GM20000 (cell line): ENCODE measurements around the gene KMT2D.

Source experiments
- DNase-seq: peaks from one replicate; pipeline ENCODE4 v3.0.0; 2012; ENCODE audit warnings: low spot score
- CTCF ChIP-seq: IDR thresholded peaks from 2 replicates; pipeline ENCODE4 v1.5.1; 2012; ENCODE audit warnings: mild to moderate bottlenecking, control low read depth; ENCODE audit errors: extremely low read depth, missing control alignments

Gene KMT2D

GRCh38 chr12:49098703-49099102, 38.1 kb upstream of the KMT2D start:
- DNase-seq = no peak

GRCh38 chr12:49098035-49098451, 37.4 kb upstream of the KMT2D start:
- TF ChIP-seq CTCF = peak; percentile 79
- DNase-seq = peak; percentile 76

More at GRCh38 chr12:49098703-49099102, 38.1 kb upstream of the KMT2D start:
- no peak for TF ChIP-seq CTCF

GRCh38 chr12:49097381-49097780, 36.8 kb upstream of the KMT2D start:
- no peak for TF ChIP-seq CTCF
- no peak for DNase-seq

GRCh38 chr12:49094975-49095365, 34.4 kb upstream of the KMT2D start:
- no peak for DNase-seq
- TF ChIP-seq CTCF = no peak

- no peak for TF ChIP-seq CTCF
- peak; percentile 37 for DNase-seq
Measured at GRCh38 chr12:49094160-49094974, 33.8 kb upstream of the KMT2D start, which contains the start of gene DHH. Gene DHH (minus strand): TSS chr12:49094801. CDS start chr12:49094512, 289 bp downstream.

- no peak for DNase-seq
- TF ChIP-seq CTCF = no peak
Measured at GRCh38 chr12:49093792-49094159, 33.2 kb upstream of the KMT2D start.

- no peak for TF ChIP-seq CTCF
- no peak for DNase-seq
Measured at GRCh38 chr12:49092816-49093406, 32.3 kb upstream of the KMT2D start.
